ENCODE measurements around the gene TADA2B.
A peak's percentile ranks its signal among the peaks of the same experiment; 100 is the strongest.

TADA2B gene

DNA sequence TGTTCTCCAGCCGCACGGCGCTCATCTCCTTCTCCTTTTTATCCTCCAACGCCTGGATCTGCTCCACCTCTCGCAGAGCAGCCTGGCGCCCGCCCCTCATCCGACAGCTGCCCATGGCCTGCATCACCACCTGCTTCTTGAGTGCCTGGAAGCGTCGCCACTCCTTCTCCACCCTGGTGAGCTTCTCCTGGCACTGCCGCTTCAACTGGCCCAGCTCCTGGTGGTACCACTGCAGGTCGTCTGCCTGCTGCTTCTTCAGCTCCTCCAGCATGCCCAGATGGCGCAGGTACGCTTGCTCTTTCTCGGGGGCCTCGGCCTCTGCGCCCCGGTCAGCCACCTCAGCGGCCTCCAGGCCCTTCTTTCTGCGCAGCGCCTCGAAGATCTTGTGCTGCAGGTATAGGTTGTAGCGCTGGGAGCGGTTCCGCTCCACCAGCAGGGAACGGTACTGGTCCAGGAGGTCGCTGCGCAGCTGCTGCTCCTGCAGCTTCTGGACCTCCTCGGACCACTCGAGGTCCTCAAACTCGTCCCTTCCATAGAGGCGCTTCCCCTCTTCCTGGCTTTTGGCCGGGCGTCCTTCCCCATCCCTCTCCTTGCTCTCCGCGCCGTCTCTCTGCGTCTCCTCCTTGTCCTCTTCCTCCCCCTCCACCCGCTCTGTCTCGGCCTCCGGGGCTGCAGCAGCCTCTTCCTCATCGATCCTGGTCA, 1.2 kb upstream of the TADA2B start:
- no peak for DNase-seq (ENCODE audit: low read depth, low spot score)

- DNase-seq (ENCODE audit: low read depth, low spot score) = peak; percentile 95
These were observed 479 bp upstream of the TADA2B start for GRCh38 chr4:7042503-7043283.

GRCh38 chr4:7044137-7044930, 1.2 kb downstream of the TADA2B start:
- no peak for DNase-seq (ENCODE audit: low read depth, low spot score)

GRCh38 chr4:7045553-7045952, 2.4 kb downstream of the TADA2B start:
- no peak for DNase-seq (ENCODE audit: low read depth, low spot score)

GRCh38 chr4:7045961-7046921, 3.1 kb downstream of the TADA2B start:
- no peak for DNase-seq (ENCODE audit: low read depth, low spot score)

DNA sequence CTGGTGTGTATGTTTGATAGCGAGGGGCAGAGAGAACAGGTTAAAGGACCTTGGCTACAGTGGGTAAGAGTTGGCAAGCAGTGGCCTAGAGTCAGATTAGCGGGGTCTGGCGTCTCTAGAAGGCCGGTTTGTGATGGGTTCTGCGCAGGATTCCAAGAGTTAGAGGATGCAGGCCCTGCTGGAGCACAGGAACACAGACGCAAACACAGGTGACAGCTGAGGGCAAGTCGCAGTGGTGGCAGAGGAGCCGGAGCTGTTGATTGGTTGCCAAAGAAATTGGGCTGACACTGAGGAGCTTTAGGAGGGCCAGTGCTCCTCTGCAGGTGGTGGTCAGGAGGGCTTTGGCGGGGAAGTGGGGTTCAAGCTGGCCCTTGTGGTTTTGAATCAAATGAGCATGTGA, 3.8 kb downstream of the TADA2B start:
- no peak for DNase-seq (ENCODE audit: low read depth, low spot score)

- no peak for DNase-seq (ENCODE audit: low read depth, low spot score)
These were observed 5.5 kb downstream of the TADA2B start for GRCh38 chr4:7048642-7049041.

DNA sequence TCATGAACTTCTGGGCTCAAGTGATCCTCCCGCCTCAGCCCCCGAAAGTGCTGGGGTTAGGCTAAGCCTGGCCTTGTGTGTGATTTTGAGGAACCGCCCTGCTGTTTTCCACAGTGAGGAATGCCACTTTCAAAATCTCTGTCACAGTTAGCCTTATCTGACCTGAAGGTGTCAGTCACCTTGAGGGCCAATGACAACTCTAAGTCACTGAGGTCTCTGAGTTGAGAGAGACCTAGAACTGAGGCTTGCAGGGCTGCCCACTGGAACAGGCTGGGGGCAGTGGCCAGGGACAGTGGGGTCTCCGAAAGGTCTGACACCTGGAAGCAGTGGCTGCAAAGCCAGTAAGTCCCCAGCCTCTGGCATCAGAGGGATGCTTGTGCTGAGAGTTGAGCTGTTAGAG, 6.1 kb downstream of the TADA2B start:
- DNase-seq (ENCODE audit: low read depth, low spot score) = no peak

GRCh38 chr4:7049739-7050138, 6.6 kb downstream of the TADA2B start:
- DNase-seq (ENCODE audit: low read depth, low spot score) = no peak

GRCh38 chr4:7050481-7051143, 7.4 kb downstream of the TADA2B start:
- no peak for DNase-seq (ENCODE audit: low read depth, low spot score)

DNA sequence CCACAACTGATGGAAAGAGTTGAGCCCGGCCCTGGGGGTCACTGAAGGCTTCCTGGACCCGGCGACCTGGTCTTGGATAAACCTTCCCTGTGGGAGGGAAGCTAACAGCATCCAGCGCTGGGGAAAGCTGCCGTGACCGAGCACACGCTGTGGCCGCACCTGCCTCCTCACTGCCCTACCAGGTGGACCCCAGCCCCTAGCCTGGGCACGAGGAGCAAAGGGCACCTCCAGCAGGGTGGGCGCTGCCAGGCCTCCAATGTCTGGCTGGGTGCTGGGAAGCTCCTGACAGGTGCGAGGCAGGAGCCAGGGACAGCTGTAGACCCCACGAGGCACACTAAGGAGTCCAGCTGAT, 7.9 kb downstream of the TADA2B start:
- no peak for DNase-seq (ENCODE audit: low read depth, low spot score)

GRCh38 chr4:7051905-7052304, 8.7 kb downstream of the TADA2B start:
- DNase-seq (ENCODE audit: low read depth, low spot score) = no peak

- no peak for DNase-seq (ENCODE audit: low read depth, low spot score)
These were observed 9.1 kb downstream of the TADA2B start for GRCh38 chr4:7052313-7052712.

- DNase-seq (ENCODE audit: low read depth, low spot score) = no peak
These were observed 9.9 kb downstream of the TADA2B start for GRCh38 chr4:7052923-7053715.

GRCh38 chr4:7054106-7054880, 11.1 kb downstream of the TADA2B start:
- no peak for DNase-seq (ENCODE audit: low read depth, low spot score)

- no peak for DNase-seq (ENCODE audit: low read depth, low spot score)
These were observed 12.2 kb downstream of the TADA2B start for GRCh38 chr4:7055111-7055989.

GRCh38 chr4:7055990-7056325, 12.8 kb downstream of the TADA2B start:
- no peak for DNase-seq (ENCODE audit: low read depth, low spot score)

- no peak for DNase-seq (ENCODE audit: low read depth, low spot score)
These were observed 15.6 kb downstream of the TADA2B start for GRCh38 chr4:7058792-7059191.

Data from smooth muscle cell of the brain vasculature (primary cell).